ENCODE results near the gene ELSPBP1.
"Not testable (repeated sequence)": the region's sequence is repeated elsewhere in the genome, so short reads cannot be mapped to it uniquely, and the experiment has no call there.

Gene ELSPBP1

GRCh38 chr19:48061401-48062344 is 67.2 kb downstream of the ELSPBP1 start:
- Mint-ChIP-seq H3K9me3 (peaks cover 12% of the 10 kb centered on the region), H3K4me3 (peak overlapping the region; percentile 8)

DNA sequence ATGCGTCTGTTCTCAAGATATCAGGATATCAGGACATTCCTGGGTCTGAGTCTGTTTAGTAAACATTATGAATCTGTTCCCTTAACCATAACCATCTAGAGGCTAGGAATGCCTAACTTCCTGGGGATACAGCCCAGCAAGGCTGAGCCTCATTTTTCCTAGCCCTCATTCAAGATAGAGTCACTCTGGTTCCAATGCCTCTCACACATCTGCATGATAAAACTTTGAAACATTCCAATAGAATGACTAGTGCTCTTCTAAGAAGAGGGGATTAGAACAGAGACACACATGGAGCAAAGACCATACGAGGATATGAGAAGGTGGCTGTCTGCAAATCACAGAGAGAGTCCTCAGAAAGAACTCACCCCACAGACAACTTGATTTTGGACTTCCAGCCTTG is 70.1 kb downstream of the ELSPBP1 start:
- no peak for DNase-seq
- Mint-ChIP-seq H3K27me3 (ENCODE audit: low read depth, poor library complexity) (peaks cover 49% of the 10 kb centered on the region), H3K36me3 (ENCODE audit: low read depth) (no peaks in the 10 kb centered on the region), H3K4me3 (no peak overlapping the region), H3K9me3 (peaks cover 12% of the 10 kb centered on the region), H3K4me1 (peaks cover 5% of the 10 kb centered on the region), H3K27ac (no peak overlapping the region)
- TF ChIP-seq, protein P1, sequence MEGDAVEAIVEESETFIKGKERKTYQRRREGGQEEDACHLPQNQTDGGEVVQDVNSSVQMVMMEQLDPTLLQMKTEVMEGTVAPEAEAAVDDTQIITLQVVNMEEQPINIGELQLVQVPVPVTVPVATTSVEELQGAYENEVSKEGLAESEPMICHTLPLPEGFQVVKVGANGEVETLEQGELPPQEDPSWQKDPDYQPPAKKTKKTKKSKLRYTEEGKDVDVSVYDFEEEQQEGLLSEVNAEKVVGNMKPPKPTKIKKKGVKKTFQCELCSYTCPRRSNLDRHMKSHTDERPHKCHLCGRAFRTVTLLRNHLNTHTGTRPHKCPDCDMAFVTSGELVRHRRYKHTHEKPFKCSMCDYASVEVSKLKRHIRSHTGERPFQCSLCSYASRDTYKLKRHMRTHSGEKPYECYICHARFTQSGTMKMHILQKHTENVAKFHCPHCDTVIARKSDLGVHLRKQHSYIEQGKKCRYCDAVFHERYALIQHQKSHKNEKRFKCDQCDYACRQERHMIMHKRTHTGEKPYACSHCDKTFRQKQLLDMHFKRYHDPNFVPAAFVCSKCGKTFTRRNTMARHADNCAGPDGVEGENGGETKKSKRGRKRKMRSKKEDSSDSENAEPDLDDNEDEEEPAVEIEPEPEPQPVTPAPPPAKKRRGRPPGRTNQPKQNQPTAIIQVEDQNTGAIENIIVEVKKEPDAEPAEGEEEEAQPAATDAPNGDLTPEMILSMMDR (IDR thresholded peaks at IDR 0.05) = no peak

More at GRCh38 chr19:48061401-48062344, 67.2 kb downstream of the ELSPBP1 start:
- Mint-ChIP-seq H3K27ac (peak overlapping the region; percentile 84), H3K4me1 (peaks cover 5% of the 10 kb centered on the region), H3K27me3 (ENCODE audit: low read depth, poor library complexity) (peaks cover 42% of the 10 kb centered on the region), H3K36me3 (ENCODE audit: low read depth) (no peaks in the 10 kb centered on the region)
- TF ChIP-seq, protein P1 (IDR thresholded peaks at IDR 0.05) = no peak
- DNase-seq = no peak

DNA sequence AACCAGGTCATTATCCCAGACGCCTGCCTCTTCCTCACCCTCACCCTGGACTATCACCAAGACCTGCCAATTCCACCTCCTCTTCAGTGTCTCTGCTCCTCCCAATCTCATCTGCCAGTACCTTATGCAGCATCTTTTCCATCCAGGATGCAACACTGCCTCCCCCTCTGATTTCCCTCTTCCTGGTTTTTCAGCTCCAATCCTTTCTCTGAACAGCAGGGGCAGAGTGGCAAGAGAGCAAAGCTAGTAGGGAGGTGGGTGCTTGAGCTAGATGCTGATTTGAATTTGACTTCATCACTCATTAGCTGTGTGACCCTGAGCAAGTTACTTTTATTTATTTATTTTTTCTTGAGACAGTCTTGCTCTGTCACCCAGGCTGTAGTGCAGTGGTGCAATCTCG is 75.0 kb downstream of the ELSPBP1 start:
- no peak for DNase-seq
- Mint-ChIP-seq H3K27ac (no peak overlapping the region), H3K9me3 (peaks cover 10% of the 10 kb centered on the region), H3K27me3 (ENCODE audit: low read depth, poor library complexity) (peaks cover 13% of the 10 kb centered on the region), H3K4me1 (no peaks in the 10 kb centered on the region), H3K36me3 (ENCODE audit: low read depth) (no peaks in the 10 kb centered on the region), H3K4me3 (no peak overlapping the region)
- TF ChIP-seq, protein P1 (IDR thresholded peaks at IDR 0.05) = no peak

- not testable (repeated sequence) for H3K36me3 Mint-ChIP-seq (ENCODE audit: low read depth); H3K27me3 Mint-ChIP-seq (ENCODE audit: low read depth, poor library complexity); H3K4me1 Mint-ChIP-seq; DNase-seq; H3K9me3 Mint-ChIP-seq; H3K4me3 Mint-ChIP-seq; H3K27ac Mint-ChIP-seq
These were observed 75.8 kb downstream of the ELSPBP1 start for GRCh38 chr19:48070177-48070769.
